H1 (cell line): ENCODE measurements around the gene RAB11FIP5. TPM values are rescaled to one million over a fixed set of nuclear protein-coding genes. Genes with fewer than 3 reads are reported as not detected.

ENCODE experiments used
- CTCF ChIA-PET: fragments of 300-600 bp; sonication (Branson Sonifier 250); formaldehyde crosslinking; loops from one replicate; lab custom pipeline; 2021; ENCODE audit not compliant: partially characterized antibody; lab: Charles Lee
- POLR2A ChIA-PET: fragments of 300-600 bp; sonication (Branson Sonifier 250); formaldehyde crosslinking; loops from one replicate; lab custom pipeline; 2021; ENCODE audit warnings: inconsistent platforms; ENCODE audit not compliant: partially characterized antibody; lab: Charles Lee
- DNase-seq, 2 experiments: peaks; one replicate each; pipeline versions ENCODE4 v3.0.0 to v3.0.0-alpha.2; 2010 to 2022; ENCODE audit warnings: low spot score in 2 of 2, low read depth in 1 of 2, mixed read lengths in 1 of 2
- FAIRE-seq: peaks from 2 replicates; lab custom pipeline; 2011; peaks lifted over from hg19 to GRCh38; lab: Jason Lieb, UNC
- H2AFZ ChIP-seq: 2 replicates; pipeline ENCODE4 v1.8.1; 2012; ENCODE audit warnings: low read length, inconsistent platforms
- H2AK5ac ChIP-seq: 2 replicates; pipeline ENCODE4 v1.6.1; 2013; ENCODE audit warnings: low read depth, low read length
- H2BK120ac ChIP-seq: replicated peaks from 2 replicates; pipeline ENCODE3; 2013; ENCODE audit warnings: low read depth, low read length, inconsistent platforms
- H2BK12ac ChIP-seq: 2 replicates; pipeline ENCODE4 v1.6.1; 2013; ENCODE audit warnings: low read depth, low read length
- H2BK15ac ChIP-seq: 2 replicates; pipeline ENCODE4 v1.6.1; 2013; ENCODE audit warnings: low read length
- H2BK20ac ChIP-seq: 2 replicates; pipeline ENCODE4 v1.6.1; 2013; ENCODE audit warnings: low read length
- H2BK5ac ChIP-seq: 2 replicates; pipeline ENCODE4 v1.6.1; 2013; ENCODE audit warnings: low read depth, low read length
- H3K14ac ChIP-seq: 2 replicates; pipeline ENCODE4 v1.6.1; 2013; ENCODE audit warnings: inconsistent platforms; ENCODE audit not compliant: insufficient read length
- H3K18ac ChIP-seq: 2 replicates; pipeline ENCODE4 v1.6.1; 2013; ENCODE audit warnings: low read length; ENCODE audit errors: extremely low read depth
- H3K23ac ChIP-seq: 2 replicates; pipeline ENCODE4 v1.6.1; 2013; ENCODE audit warnings: inconsistent platforms; ENCODE audit not compliant: insufficient read length
- H3K23me2 ChIP-seq: 2 replicates; pipeline ENCODE4 v1.6.1; 2013; ENCODE audit warnings: low read depth, low read length
- H3K27ac ChIP-seq: 2 replicates; pipeline ENCODE4 v1.6.1; 2011; ENCODE audit warnings: low read depth, low read length, inconsistent platforms
- H3K27me3 ChIP-seq, 4 experiments: replicated peaks in 1 of 4; 1 replicate in 1 of 4; 2 replicates in 3 of 4; pipeline versions ENCODE4 v1.6.1 to v1.8.1; 2011 to 2013; ENCODE audit warnings: low read length in 3 of 4, mild to moderate bottlenecking in 3 of 4, inconsistent platforms in 2 of 4, mixed read lengths in 2 of 4, moderate library complexity in 1 of 4; ENCODE audit not compliant: control insufficient read depth in 3 of 4, insufficient read depth in 3 of 4; ENCODE audit errors: extremely low read depth in 1 of 4
- H3K36me3 ChIP-seq, 4 experiments: 2 replicates each; pipeline versions ENCODE4 v1.6.1 to v1.8.1; 2011 to 2013; ENCODE audit warnings: mild to moderate bottlenecking in 4 of 4, low read length in 3 of 4, moderate library complexity in 2 of 4, control low read depth in 1 of 4, inconsistent platforms in 1 of 4; ENCODE audit not compliant: insufficient read depth in 4 of 4, control insufficient read depth in 2 of 4
- H3K4ac ChIP-seq: replicated peaks from 2 replicates; pipeline ENCODE3; 2013; ENCODE audit warnings: low read length, low read depth, mixed read lengths, inconsistent platforms; ENCODE audit not compliant: insufficient read length
- H3K4me1 ChIP-seq, 4 experiments: replicated peaks in 1 of 4; 1 replicate in 1 of 4; 2 replicates in 3 of 4; pipeline versions ENCODE4 v1.6.1 to v1.8.1; 2011 to 2013; ENCODE audit warnings: low read length in 3 of 4, inconsistent platforms in 2 of 4, mixed read lengths in 1 of 4; ENCODE audit not compliant: insufficient read depth in 4 of 4, control insufficient read depth in 3 of 4
- H3K4me2 ChIP-seq, 2 experiments: 2 replicates each; pipeline versions ENCODE4 v1.6.1 to v1.8.1; 2011 to 2013; ENCODE audit warnings: low read depth in 2 of 2, low read length in 2 of 2, control low read depth in 1 of 2, inconsistent platforms in 1 of 2, mild to moderate bottlenecking in 1 of 2; ENCODE audit not compliant: insufficient read depth in 1 of 2
- H3K4me3 ChIP-seq, 4 experiments: fragments of 200-600, 300-600 bp in 1 of 4; sonication (generic), shearing (Covaris generic), sonication (Bioruptor Twin) in 1 of 4; 2 replicates each; pipeline versions ENCODE4 v1.5.1 to v1.8.1; 2011 to 2016; ENCODE audit warnings: low read length in 4 of 4, low read depth in 3 of 4, control low read depth in 2 of 4, inconsistent platforms in 2 of 4, mild to moderate bottlenecking in 2 of 4, mixed read lengths in 1 of 4, moderate library complexity in 1 of 4; ENCODE audit not compliant: insufficient read depth in 2 of 4; ENCODE audit errors: extremely low read depth in 1 of 4
- H3K56ac ChIP-seq: replicated peaks from 2 replicates; pipeline ENCODE3; 2013; ENCODE audit warnings: low read depth, mild to moderate bottlenecking, mixed read lengths, low read length, inconsistent platforms; ENCODE audit not compliant: insufficient read length
- H3K79me1 ChIP-seq: 2 replicates; pipeline ENCODE4 v1.6.1; 2013; ENCODE audit warnings: low read depth, low read length, control low read depth
- H3K79me2 ChIP-seq, 2 experiments: 2 replicates each; pipeline versions ENCODE4 v1.6.1 to v1.8.1; 2012 to 2013; ENCODE audit warnings: low read length in 2 of 2, mild to moderate bottlenecking in 2 of 2, inconsistent platforms in 1 of 2; ENCODE audit not compliant: insufficient read depth in 2 of 2, control insufficient read depth in 1 of 2
- H3K9ac ChIP-seq, 4 experiments: replicated peaks in 1 of 4; 1 replicate in 1 of 4; 2 replicates in 3 of 4; pipeline versions ENCODE4 v1.6.1 to v1.8.1; 2011 to 2013; ENCODE audit warnings: low read depth in 3 of 4, low read length in 3 of 4, control low read depth in 2 of 4, mild to moderate bottlenecking in 2 of 4, moderate library complexity in 2 of 4, inconsistent platforms in 1 of 4; ENCODE audit errors: extremely low read depth in 1 of 4
- H3K9me3 ChIP-seq, 2 experiments: 2 replicates each; pipeline versions ENCODE4 v1.6.1 to v1.8.1; 2012 to 2013; ENCODE audit warnings: mild to moderate bottlenecking in 2 of 2, moderate library complexity in 2 of 2, control low read depth in 1 of 2, inconsistent platforms in 1 of 2, low read depth in 1 of 2, low read length in 1 of 2, mixed read lengths in 1 of 2; ENCODE audit not compliant: insufficient read depth in 2 of 2
- H4K20me1 ChIP-seq, 2 experiments: replicated peaks in 1 of 2; 2 replicates each; pipeline versions ENCODE3 to v1.8.1; 2011 to 2013; ENCODE audit warnings: inconsistent platforms in 2 of 2, low read length in 2 of 2, mild to moderate bottlenecking in 1 of 2; ENCODE audit not compliant: insufficient read depth in 2 of 2, control insufficient read depth in 1 of 2
- H4K5ac ChIP-seq: 2 replicates; pipeline ENCODE4 v1.6.1; 2013; ENCODE audit warnings: low read length, low read depth, mixed read lengths, inconsistent platforms; ENCODE audit not compliant: insufficient read length
- H4K8ac ChIP-seq: 2 replicates; pipeline ENCODE4 v1.8.0; 2013; ENCODE audit warnings: mild to moderate bottlenecking, moderate library complexity, low read length, inconsistent platforms; ENCODE audit not compliant: insufficient read depth; ENCODE audit errors: extremely low read depth
- H4K91ac ChIP-seq: replicated peaks from 2 replicates; pipeline ENCODE3; 2013; ENCODE audit warnings: low read length, mixed read lengths, inconsistent platforms; ENCODE audit not compliant: insufficient read length
- CBX8 ChIP-seq: fragments of 300-800, 300-1000 bp; sonication (generic); IDR thresholded peaks from 2 replicates; pipeline ENCODE4 v1.7.1; 2016; ENCODE audit warnings: low read depth, low read length, borderline replicate concordance
- NANOG ChIP-seq: IDR thresholded peaks from 2 replicates; pipeline ENCODE4 v1.6.1; 2011; ENCODE audit warnings: low read length, low read depth, mild to moderate bottlenecking, inconsistent platforms; ENCODE audit not compliant: insufficient read depth, poor library complexity, severe bottlenecking
- POU5F1 ChIP-seq: IDR thresholded peaks from 2 replicates; pipeline ENCODE4 v1.6.1; 2011; ENCODE audit warnings: low read depth, mild to moderate bottlenecking, low read length, moderate library complexity
- RAD21 ChIP-seq, 2 experiments: IDR thresholded peaks in 1 of 2; conservative IDR thresholded peaks in 1 of 2; 2 replicates each; pipeline ENCODE4 v1.6.1; 2011; ENCODE audit warnings: low read depth in 2 of 2, low read length in 2 of 2, improper control_type of control experiment in 1 of 2, inconsistent platforms in 1 of 2, mild to moderate bottlenecking in 1 of 2, moderate library complexity in 1 of 2
- SRF ChIP-seq: IDR thresholded peaks from 2 replicates; pipeline ENCODE4 v1.6.1; 2011; ENCODE audit warnings: mild to moderate bottlenecking, low read depth, low read length, moderate library complexity
- SUZ12 ChIP-seq: fragments of 200-600 bp; sonication (generic); IDR thresholded peaks from 2 replicates; pipeline ENCODE4 v1.6.1; 2012; ENCODE audit warnings: mild to moderate bottlenecking, inconsistent platforms, low read length, moderate library complexity, mixed read lengths
- USF2 ChIP-seq: IDR thresholded peaks from 2 replicates; pipeline ENCODE4 v1.6.1; 2011; ENCODE audit warnings: low read length, improper control_type of control experiment
- WGBS, 2 experiments: shearing (Covaris generic) in 1 of 2; methylation state at CpG; one replicate each; pipeline versions ENCODE4 v1.1.6 to v1.1.7; 2013 to 2015; ENCODE audit warnings: low lambda C conversion rate in 2 of 2, mixed read lengths in 2 of 2, inconsistent platforms in 1 of 2, low coverage in 1 of 2, missing lambda C conversion rate in 1 of 2; ENCODE audit not compliant: insufficient replicate concordance in 2 of 2, insufficient coverage in 1 of 2, insufficient read length in 1 of 2; ENCODE audit errors: extremely low coverage in 1 of 2, missing lambda C conversion rate in 1 of 2; 5-methylcytosine and 5-hydroxymethylcytosine counted together
- polyA plus RNA-seq, 7 experiments: library from polyadenylated mRNA; depleted of rRNA in 3 of 7; stranded (reverse) in 5 of 7; unstranded in 2 of 7; fragments of >200 nt in 5 of 7; fragments of 200-250 nt in 2 of 7; gene quantifications; 1 replicate in 5 of 7; 2 replicates in 1 of 7; 4 replicates in 1 of 7; pipeline versions ENCODE4 v1.2.1 to v1.2.3, GENCODE V29; 2011 to 2013; ENCODE audit warnings: missing spikeins in 2 of 7, mixed read lengths in 2 of 7
- total RNA-seq: library from RNA; stranded (reverse); fragmentation: NEBNext Ultra II Directional; extraction: Animal tissue kit (Norgen Biotek cat#: 25700); gene quantifications from 2 replicates; pipeline ENCODE4 v1.2.1, GENCODE V29; 2021
- TF ChIP-seq, protein P1 (sequence below): IDR thresholded peaks from 2 replicates; pipeline ENCODE4 v1.6.1; 2012; ENCODE audit warnings: inconsistent platforms

RAB11FIP5 gene
- total and polyA plus RNA-seq, 2 of the 8 experiments (the other 6 are each of a cell fraction or from before 2014, with no cell fraction given), result 6.3 to 17.0 TPM

DNA sequence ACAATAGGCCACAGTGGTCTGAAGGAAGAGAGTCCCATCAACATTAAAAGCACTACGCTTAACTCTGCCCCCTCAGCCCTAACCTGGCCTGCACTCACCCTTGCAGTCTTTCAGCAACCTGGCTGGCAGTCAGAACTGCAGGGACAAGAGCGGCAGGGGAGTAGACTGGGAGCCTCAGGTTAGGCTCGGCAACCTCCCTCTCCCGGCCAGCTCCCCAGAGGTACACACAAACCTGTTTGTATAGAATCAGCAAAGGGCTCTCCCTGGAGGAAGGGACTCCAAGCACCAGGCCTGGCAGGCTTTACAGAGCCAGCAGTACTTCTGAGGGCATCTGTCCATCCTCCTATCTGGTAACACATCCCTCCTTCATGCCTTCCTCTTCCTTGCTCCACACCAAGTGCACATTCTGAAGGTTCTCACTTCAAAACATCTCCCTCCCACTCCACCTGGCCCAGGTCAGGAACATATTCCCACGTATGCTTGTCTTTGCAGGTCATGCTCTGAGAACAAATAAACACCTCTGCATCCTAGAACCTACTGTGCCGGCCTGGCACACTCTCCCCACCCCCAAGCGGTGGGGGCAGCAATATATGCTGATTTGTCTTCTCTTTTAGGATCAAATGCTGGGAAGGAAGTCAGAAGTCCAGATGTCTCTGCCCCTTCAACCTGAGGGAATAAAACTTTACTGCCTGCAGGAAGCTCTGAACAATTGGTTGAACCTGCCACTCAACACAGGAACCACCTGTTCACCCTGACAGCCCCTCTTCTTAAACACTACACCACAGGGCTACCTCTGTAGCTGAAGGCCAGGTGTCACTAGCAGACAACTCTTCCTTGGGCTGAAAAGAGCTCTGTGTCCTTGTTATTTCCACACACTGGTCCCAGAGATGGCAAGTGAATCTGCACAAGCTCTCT, 28.6 kb downstream of the RAB11FIP5 start:
- no peak overlapping the region for H3K4me3 ChIP-seq
- H3K9ac ChIP-seq, result no peak overlapping the region
- no peak overlapping the region for H3K14ac ChIP-seq
- no peaks in the 10 kb centered on the region for H3K9me3 ChIP-seq
- no peak for DNase-seq
- H2BK20ac ChIP-seq, result no peak overlapping the region
- H4K91ac ChIP-seq, result no peak overlapping the region
- H3K27me3 ChIP-seq, result no peaks in the 10 kb centered on the region
- 79% methylated on average over 7 of the region's 7 CpGs; no CpG with 5 or more reads in 1 of the 2 experiments for WGBS, 2 experiments
- no peak overlapping the region for H3K23ac ChIP-seq
- H2BK12ac ChIP-seq, result no peak overlapping the region
- ChIA-PET POLR2A (interaction anchor here (2.2 kb wide), 1 partner anchor 72 kb away, joined by 12 read pairs; no protein-coding TSS in a partner anchor), CTCF (interaction anchor here (0.6 to 12.9 kb wide), 37 partner anchors 10 to 204 kb away, joined by 3 to 321 read pairs (median 7); partner anchors contain the start of genes RAB11FIP5, SMYD5 and SPR)
- H4K8ac ChIP-seq, result no peak overlapping the region
- peaks cover 0 to 5% of the 10 kb centered on the region in 2 experiments for H4K20me1 ChIP-seq
- no peak overlapping the region for H2BK5ac ChIP-seq
- H3K56ac ChIP-seq, result no peak overlapping the region
- peaks cover 2% of the 10 kb centered on the region; the same call in 1 of the 2 replicates for H3K79me1 ChIP-seq
- FAIRE-seq, result no peak
- H3K27ac ChIP-seq, result no peak overlapping the region
- H3K23me2 ChIP-seq, result no peaks in the 10 kb centered on the region
- H3K79me2 ChIP-seq, result no peaks in the 10 kb centered on the region
- no peak overlapping the region for H2AFZ ChIP-seq
- no peak overlapping the region for H4K5ac ChIP-seq
- no peak overlapping the region for H2AK5ac ChIP-seq
- H3K4me2 ChIP-seq, result no peak overlapping the region
- no peak overlapping the region for H2BK15ac ChIP-seq
- H3K4ac ChIP-seq, result no peak overlapping the region
- no peak overlapping the region for H2BK120ac ChIP-seq
- H3K36me3 ChIP-seq, result no peaks in the 10 kb centered on the region
- H3K4me1 ChIP-seq, result peaks cover 0 to 9% (median 5%) of the 10 kb centered on the region in 4 experiments; a peak in 6 of 7 replicates
- H3K18ac ChIP-seq, result no peak overlapping the region
- TF ChIP-seq POU5F1 (no peak), SRF (no peak), SUZ12 (no peak), USF2 (no peak), RAD21 (IDR thresholded peaks at IDR 0.05 in 1 of 2, conservative IDR thresholded peaks at IDR 0.05 in 1 of 2; ENCODE audit: low read depth in 2 of 2, low read length in 2 of 2) (no peak), NANOG (no peak), CBX8 (no peak)
- TF ChIP-seq, protein P1, sequence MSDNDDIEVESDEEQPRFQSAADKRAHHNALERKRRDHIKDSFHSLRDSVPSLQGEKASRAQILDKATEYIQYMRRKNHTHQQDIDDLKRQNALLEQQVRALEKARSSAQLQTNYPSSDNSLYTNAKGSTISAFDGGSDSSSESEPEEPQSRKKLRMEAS, result no peak
